GM23338 (cell line): ENCODE measurements around the gene ATP4A. TPM values are rescaled to one million over a fixed set of nuclear protein-coding genes. Genes with fewer than 3 reads are reported as not detected.

Experiments
- ATAC-seq: fragments of 200-7000 bp; cut with Tn5 transposase; 3 replicates; pipeline ENCODE4 v1.9.1; 2020
- DNase-seq: peaks from one replicate; pipeline ENCODE4 v3.0.0-alpha.2; 2015; ENCODE audit warnings: low spot score
- H2AFZ ChIP-seq: fragments of 200-600 bp; sonication (generic); 2 replicates; pipeline ENCODE4 v1.8.0; 2016; ENCODE audit warnings: antibody characterized with exemption, mild to moderate bottlenecking, moderate library complexity
- H3F3A ChIP-seq: fragments of 200-600 bp; sonication (generic); replicated peaks from 2 replicates; pipeline ENCODE4 v1.8.0; 2017; ENCODE audit warnings: antibody characterized with exemption, mixed run types, low read depth
- H3K27ac ChIP-seq: fragments of 200-600 bp; sonication (generic); 2 replicates; pipeline ENCODE4 v1.6.1; 2016; ENCODE audit warnings: low read depth
- H3K27me3 ChIP-seq: fragments of 200-600 bp; sonication (generic); 2 replicates; pipeline ENCODE4 v1.8.0; 2016; ENCODE audit warnings: mild to moderate bottlenecking, mixed run types, moderate library complexity; ENCODE audit not compliant: insufficient read depth
- H3K36me3 ChIP-seq: fragments of 200-600 bp; sonication (generic); 2 replicates; pipeline ENCODE4 v1.8.0; 2016; ENCODE audit warnings: mild to moderate bottlenecking; ENCODE audit not compliant: insufficient read depth
- H3K4me1 ChIP-seq: fragments of 200-600 bp; sonication (generic); 2 replicates; pipeline ENCODE4 v1.8.0; 2016; ENCODE audit warnings: mild to moderate bottlenecking, moderate library complexity; ENCODE audit not compliant: insufficient read depth
- H3K4me2 ChIP-seq: fragments of 200-600 bp; sonication (generic); 2 replicates; pipeline ENCODE4 v1.7.1; 2017; ENCODE audit warnings: mixed run types
- H3K4me3 ChIP-seq: fragments of 200-600 bp; sonication (generic); 2 replicates; pipeline ENCODE4 v1.6.1; 2016; ENCODE audit warnings: mixed run types
- H3K79me2 ChIP-seq: fragments of 200-600 bp; sonication (generic); replicated peaks from 2 replicates; pipeline ENCODE4 v1.8.0; 2017; ENCODE audit warnings: mild to moderate bottlenecking; ENCODE audit not compliant: insufficient read depth
- H3K9me2 ChIP-seq: fragments of 200-600 bp; sonication (generic); 2 replicates; pipeline ENCODE4 v1.8.0; 2017; ENCODE audit not compliant: insufficient read depth
- H4K20me1 ChIP-seq: fragments of 200-600 bp; sonication (generic); replicated peaks from 2 replicates; pipeline ENCODE4 v1.8.0; 2017; ENCODE audit warnings: mild to moderate bottlenecking; ENCODE audit not compliant: insufficient read depth
- H3K27ac Mint-ChIP-seq: 2 replicates; pipeline ENCODE4 v1.8.0; 2020; ENCODE audit warnings: inconsistent platforms, mild to moderate bottlenecking, moderate library complexity, mixed read lengths
- H3K27me3 Mint-ChIP-seq: 3 replicates; pipeline ENCODE4 v1.8.0; 2022; ENCODE audit warnings: low read depth, mild to moderate bottlenecking, moderate library complexity, mixed read lengths, inconsistent platforms; ENCODE audit not compliant: insufficient read depth, poor library complexity
- H3K36me3 Mint-ChIP-seq: 3 replicates; pipeline ENCODE4 v1.8.0; 2021; ENCODE audit warnings: low read depth, mild to moderate bottlenecking, inconsistent platforms, moderate library complexity, mixed read lengths
- H3K4me1 Mint-ChIP-seq: 3 replicates; pipeline ENCODE4 v1.8.0; 2020; ENCODE audit warnings: mild to moderate bottlenecking, inconsistent platforms, mixed read lengths
- H3K4me3 Mint-ChIP-seq: 3 replicates; pipeline ENCODE4 v1.8.0; 2021; ENCODE audit warnings: moderate library complexity, mild to moderate bottlenecking, inconsistent platforms, mixed read lengths
- H3K9me3 Mint-ChIP-seq: 3 replicates; pipeline ENCODE4 v1.8.0; 2020; ENCODE audit warnings: moderate library complexity, mild to moderate bottlenecking, inconsistent platforms, mixed read lengths
- CREB1 ChIP-seq: fragments of 250-450 bp; sonication (Bioruptor Pico); IDR thresholded peaks from 2 replicates; pipeline ENCODE4 v1.5.0; 2020; ENCODE audit warnings: low read depth, mild to moderate bottlenecking, moderate library complexity
- NANOG ChIP-seq: IDR thresholded peaks from 2 replicates; pipeline ENCODE4 v1.6.1; 2016; ENCODE audit warnings: antibody characterized with exemption, borderline replicate concordance
- POLR2AphosphoS5 ChIP-seq: IDR thresholded peaks from 2 replicates; pipeline ENCODE4 v1.6.1; 2016; ENCODE audit warnings: antibody characterized with exemption, low read depth
- STAT1 ChIP-seq: IDR thresholded peaks from one replicate; pipeline ENCODE4 v1.6.1; 2016; ENCODE audit warnings: antibody characterized with exemption; ENCODE audit not compliant: unreplicated experiment
- ZNF114 ChIP-seq: fragments of 250-450 bp; sonication (Bioruptor Pico); IDR thresholded peaks from 2 replicates; pipeline ENCODE4 v1.5.0; 2020; ENCODE audit warnings: mild to moderate bottlenecking, moderate library complexity
- ZNF331 ChIP-seq: fragments of 250-450 bp; sonication (Bioruptor Pico); IDR thresholded peaks from 2 replicates; pipeline ENCODE4 v1.5.0; 2020; ENCODE audit warnings: low read depth, mild to moderate bottlenecking, moderate library complexity
- polyA plus RNA-seq: library from polyadenylated mRNA; unstranded; fragments of >200 nt; fragmentation: Nextera tagmentation; extraction: Ambion mirVana; gene quantifications from 2 replicates; pipeline ENCODE4 v1.2.1, GENCODE V29; 2016
- total RNA-seq: library from RNA; depleted of rRNA; stranded (reverse); fragments of >200 nt; shearing (Covaris generic); gene quantifications from 2 replicates; pipeline ENCODE4 v1.2.3, GENCODE V29; 2014
- TF ChIP-seq, protein P1 (sequence below): IDR thresholded peaks from 2 replicates; pipeline ENCODE4 v1.6.1; 2016; ENCODE audit warnings: antibody characterized with exemption
- TF ChIP-seq, protein P2 (sequence below), 2 experiments: fragments of 200-600 bp in 1 of 2; sonication (generic) in 1 of 2; conservative IDR thresholded peaks; 2 replicates each; pipeline versions ENCODE4 v1.5.1 to v1.6.1; 2016 to 2017; ENCODE audit warnings: antibody characterized with exemption in 2 of 2, low read depth in 2 of 2, mild to moderate bottlenecking in 2 of 2, moderate library complexity in 1 of 2
- TF ChIP-seq, protein P3 (sequence below): fragments of 250-450 bp; sonication (Bioruptor Pico); IDR thresholded peaks from 2 replicates; pipeline ENCODE4 v1.5.0; 2020; ENCODE audit warnings: mild to moderate bottlenecking, moderate library complexity
- TF ChIP-seq, protein P4 (sequence below): IDR thresholded peaks from one replicate; pipeline ENCODE4 v1.6.1; 2018; ENCODE audit warnings: antibody characterized with exemption; ENCODE audit not compliant: unreplicated experiment

Gene ATP4A
- total and polyA plus RNA-seq, 2 experiments from 2014 or later, result 0.61 to 0.63 TPM

DNA sequence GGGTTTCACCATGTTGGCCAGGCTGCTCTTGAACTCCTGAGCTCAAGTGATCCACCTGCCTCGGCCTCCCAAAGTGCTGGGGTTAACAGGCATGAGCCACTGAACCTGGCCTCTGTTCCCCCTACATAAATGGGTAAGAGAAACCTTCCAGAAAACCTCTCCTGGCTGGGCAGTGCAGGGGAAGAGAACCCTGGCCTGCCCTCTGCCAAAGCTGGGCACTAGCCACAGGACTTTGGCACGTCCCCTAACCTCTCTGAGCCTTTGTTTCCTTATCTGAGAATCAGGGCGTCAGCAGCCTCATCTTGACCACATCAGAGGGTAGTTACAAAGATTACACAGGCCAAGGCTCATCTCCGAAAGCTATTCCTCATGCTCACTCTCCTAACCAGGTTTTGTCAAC is 37.6 kb downstream of the ATP4A start:
- H3K9me2 ChIP-seq, result no peaks in the 10 kb centered on the region

More for the DNA sequence above, 37.6 kb downstream of the ATP4A start:
- no peaks in the 10 kb centered on the region for H3K79me2 ChIP-seq
- no peak overlapping the region for H3K27ac Mint-ChIP-seq
- no peak overlapping the region for H3K4me3 ChIP-seq
- peaks cover 24% of the 10 kb centered on the region for H3K4me1 ChIP-seq
- H4K20me1 ChIP-seq, result no peaks in the 10 kb centered on the region
- no peaks in the 10 kb centered on the region for H3F3A ChIP-seq
- DNase-seq, result no peak
- no peaks in the 10 kb centered on the region for H3K36me3 ChIP-seq
- no peaks in the 10 kb centered on the region; the same call in 2 of the 3 replicates for H3K36me3 Mint-ChIP-seq
- H3K4me2 ChIP-seq, result no peak overlapping the region
- H3K4me3 Mint-ChIP-seq, result no peak overlapping the region
- H3K9me3 Mint-ChIP-seq, result no peaks in the 10 kb centered on the region
- TF ChIP-seq ZNF331 (CRISPR knock-in tag), result no peak
- TF ChIP-seq CREB1, result no peak
- no peak for TF ChIP-seq NANOG
- TF ChIP-seq, protein P1, sequence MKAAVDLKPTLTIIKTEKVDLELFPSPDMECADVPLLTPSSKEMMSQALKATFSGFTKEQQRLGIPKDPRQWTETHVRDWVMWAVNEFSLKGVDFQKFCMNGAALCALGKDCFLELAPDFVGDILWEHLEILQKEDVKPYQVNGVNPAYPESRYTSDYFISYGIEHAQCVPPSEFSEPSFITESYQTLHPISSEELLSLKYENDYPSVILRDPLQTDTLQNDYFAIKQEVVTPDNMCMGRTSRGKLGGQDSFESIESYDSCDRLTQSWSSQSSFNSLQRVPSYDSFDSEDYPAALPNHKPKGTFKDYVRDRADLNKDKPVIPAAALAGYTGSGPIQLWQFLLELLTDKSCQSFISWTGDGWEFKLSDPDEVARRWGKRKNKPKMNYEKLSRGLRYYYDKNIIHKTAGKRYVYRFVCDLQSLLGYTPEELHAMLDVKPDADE, result no peak
- TF ChIP-seq POLR2AphosphoS5, result no peak
- TF ChIP-seq ZNF114 (CRISPR knock-in tag), result no peak
- TF ChIP-seq, protein P2, sequence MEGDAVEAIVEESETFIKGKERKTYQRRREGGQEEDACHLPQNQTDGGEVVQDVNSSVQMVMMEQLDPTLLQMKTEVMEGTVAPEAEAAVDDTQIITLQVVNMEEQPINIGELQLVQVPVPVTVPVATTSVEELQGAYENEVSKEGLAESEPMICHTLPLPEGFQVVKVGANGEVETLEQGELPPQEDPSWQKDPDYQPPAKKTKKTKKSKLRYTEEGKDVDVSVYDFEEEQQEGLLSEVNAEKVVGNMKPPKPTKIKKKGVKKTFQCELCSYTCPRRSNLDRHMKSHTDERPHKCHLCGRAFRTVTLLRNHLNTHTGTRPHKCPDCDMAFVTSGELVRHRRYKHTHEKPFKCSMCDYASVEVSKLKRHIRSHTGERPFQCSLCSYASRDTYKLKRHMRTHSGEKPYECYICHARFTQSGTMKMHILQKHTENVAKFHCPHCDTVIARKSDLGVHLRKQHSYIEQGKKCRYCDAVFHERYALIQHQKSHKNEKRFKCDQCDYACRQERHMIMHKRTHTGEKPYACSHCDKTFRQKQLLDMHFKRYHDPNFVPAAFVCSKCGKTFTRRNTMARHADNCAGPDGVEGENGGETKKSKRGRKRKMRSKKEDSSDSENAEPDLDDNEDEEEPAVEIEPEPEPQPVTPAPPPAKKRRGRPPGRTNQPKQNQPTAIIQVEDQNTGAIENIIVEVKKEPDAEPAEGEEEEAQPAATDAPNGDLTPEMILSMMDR (conservative IDR thresholded peaks at IDR 0.05; ENCODE audit: low read depth in 2 of 2), result no peak
- TF ChIP-seq, protein P3, sequence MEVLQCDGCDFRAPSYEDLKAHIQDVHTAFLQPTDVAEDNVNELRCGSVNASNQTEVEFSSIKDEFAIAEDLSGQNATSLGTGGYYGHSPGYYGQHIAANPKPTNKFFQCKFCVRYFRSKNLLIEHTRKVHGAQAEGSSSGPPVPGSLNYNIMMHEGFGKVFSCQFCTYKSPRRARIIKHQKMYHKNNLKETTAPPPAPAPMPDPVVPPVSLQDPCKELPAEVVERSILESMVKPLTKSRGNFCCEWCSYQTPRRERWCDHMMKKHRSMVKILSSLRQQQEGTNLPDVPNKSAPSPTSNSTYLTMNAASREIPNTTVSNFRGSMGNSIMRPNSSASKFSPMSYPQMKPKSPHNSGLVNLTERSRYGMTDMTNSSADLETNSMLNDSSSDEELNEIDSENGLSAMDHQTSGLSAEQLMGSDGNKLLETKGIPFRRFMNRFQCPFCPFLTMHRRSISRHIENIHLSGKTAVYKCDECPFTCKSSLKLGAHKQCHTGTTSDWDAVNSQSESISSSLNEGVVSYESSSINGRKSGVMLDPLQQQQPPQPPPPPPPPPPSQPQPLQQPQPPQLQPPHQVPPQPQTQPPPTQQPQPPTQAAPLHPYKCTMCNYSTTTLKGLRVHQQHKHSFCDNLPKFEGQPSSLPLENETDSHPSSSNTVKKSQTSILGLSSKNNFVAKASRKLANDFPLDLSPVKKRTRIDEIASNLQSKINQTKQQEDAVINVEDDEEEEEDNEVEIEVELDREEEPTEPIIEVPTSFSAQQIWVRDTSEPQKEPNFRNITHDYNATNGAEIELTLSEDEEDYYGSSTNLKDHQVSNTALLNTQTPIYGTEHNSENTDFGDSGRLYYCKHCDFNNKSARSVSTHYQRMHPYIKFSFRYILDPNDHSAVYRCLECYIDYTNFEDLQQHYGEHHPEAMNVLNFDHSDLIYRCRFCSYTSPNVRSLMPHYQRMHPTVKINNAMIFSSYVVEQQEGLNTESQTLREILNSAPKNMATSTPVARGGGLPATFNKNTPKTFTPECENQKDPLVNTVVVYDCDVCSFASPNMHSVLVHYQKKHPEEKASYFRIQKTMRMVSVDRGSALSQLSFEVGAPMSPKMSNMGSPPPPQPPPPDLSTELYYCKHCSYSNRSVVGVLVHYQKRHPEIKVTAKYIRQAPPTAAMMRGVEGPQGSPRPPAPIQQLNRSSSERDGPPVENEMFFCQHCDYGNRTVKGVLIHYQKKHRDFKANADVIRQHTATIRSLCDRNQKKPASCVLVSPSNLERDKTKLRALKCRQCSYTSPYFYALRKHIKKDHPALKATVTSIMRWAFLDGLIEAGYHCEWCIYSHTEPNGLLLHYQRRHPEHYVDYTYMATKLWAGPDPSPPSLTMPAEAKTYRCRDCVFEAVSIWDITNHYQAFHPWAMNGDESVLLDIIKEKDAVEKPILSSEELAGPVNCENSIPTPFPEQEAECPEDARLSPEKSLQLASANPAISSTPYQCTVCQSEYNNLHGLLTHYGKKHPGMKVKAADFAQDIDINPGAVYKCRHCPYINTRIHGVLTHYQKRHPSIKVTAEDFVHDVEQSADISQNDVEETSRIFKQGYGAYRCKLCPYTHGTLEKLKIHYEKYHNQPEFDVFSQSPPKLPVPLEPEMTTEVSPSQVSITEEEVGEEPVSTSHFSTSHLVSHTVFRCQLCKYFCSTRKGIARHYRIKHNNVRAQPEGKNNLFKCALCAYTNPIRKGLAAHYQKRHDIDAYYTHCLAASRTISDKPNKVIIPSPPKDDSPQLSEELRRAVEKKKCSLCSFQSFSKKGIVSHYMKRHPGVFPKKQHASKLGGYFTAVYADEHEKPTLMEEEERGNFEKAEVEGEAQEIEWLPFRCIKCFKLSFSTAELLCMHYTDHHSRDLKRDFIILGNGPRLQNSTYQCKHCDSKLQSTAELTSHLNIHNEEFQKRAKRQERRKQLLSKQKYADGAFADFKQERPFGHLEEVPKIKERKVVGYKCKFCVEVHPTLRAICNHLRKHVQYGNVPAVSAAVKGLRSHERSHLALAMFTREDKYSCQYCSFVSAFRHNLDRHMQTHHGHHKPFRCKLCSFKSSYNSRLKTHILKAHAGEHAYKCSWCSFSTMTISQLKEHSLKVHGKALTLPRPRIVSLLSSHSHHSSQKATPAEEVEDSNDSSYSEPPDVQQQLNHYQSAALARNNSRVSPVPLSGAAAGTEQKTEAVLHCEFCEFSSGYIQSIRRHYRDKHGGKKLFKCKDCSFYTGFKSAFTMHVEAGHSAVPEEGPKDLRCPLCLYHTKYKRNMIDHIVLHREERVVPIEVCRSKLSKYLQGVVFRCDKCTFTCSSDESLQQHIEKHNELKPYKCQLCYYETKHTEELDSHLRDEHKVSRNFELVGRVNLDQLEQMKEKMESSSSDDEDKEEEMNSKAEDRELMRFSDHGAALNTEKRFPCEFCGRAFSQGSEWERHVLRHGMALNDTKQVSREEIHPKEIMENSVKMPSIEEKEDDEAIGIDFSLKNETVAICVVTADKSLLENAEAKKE, result no peak
- TF ChIP-seq, protein P4, sequence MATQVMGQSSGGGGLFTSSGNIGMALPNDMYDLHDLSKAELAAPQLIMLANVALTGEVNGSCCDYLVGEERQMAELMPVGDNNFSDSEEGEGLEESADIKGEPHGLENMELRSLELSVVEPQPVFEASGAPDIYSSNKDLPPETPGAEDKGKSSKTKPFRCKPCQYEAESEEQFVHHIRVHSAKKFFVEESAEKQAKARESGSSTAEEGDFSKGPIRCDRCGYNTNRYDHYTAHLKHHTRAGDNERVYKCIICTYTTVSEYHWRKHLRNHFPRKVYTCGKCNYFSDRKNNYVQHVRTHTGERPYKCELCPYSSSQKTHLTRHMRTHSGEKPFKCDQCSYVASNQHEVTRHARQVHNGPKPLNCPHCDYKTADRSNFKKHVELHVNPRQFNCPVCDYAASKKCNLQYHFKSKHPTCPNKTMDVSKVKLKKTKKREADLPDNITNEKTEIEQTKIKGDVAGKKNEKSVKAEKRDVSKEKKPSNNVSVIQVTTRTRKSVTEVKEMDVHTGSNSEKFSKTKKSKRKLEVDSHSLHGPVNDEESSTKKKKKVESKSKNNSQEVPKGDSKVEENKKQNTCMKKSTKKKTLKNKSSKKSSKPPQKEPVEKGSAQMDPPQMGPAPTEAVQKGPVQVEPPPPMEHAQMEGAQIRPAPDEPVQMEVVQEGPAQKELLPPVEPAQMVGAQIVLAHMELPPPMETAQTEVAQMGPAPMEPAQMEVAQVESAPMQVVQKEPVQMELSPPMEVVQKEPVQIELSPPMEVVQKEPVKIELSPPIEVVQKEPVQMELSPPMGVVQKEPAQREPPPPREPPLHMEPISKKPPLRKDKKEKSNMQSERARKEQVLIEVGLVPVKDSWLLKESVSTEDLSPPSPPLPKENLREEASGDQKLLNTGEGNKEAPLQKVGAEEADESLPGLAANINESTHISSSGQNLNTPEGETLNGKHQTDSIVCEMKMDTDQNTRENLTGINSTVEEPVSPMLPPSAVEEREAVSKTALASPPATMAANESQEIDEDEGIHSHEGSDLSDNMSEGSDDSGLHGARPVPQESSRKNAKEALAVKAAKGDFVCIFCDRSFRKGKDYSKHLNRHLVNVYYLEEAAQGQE, result no peak
- TF ChIP-seq STAT1, result no peak
- H3K27me3 ChIP-seq, result no peaks in the 10 kb centered on the region
- no peak overlapping the region for H3K27ac ChIP-seq
- no peak for ATAC-seq
- no peak overlapping the region for H2AFZ ChIP-seq
- peaks cover 26% of the 10 kb centered on the region for H3K27me3 Mint-ChIP-seq
- peaks cover 36% of the 10 kb centered on the region for H3K4me1 Mint-ChIP-seq
